ENCODE data around the gene BAIAP2L2.

Gene BAIAP2L2

DNA sequence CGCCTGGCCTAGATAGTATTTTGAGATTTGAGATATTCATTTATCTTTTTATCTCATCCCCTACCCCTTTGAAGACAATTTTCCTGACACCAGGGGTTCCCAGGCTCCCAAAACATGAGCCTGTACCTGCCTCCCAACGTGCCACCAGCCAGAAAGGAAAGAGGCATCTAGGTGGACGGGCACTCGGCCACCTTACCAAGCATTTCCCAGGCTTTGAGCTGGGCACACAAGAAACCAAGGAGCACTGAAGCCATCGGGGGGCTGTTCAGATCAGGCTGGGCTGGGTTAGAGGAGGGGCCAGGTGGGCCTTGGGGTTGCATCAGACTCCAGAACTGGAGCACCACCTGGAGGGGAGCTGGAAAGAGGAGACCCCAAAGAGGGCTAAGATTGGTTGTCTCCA lies 28.5 kb upstream of the BAIAP2L2 start:
- H3K27ac ChIP-seq, result no peak overlapping the region
- no peaks in the 10 kb centered on the region for H3K27me3 ChIP-seq
- no peaks in the 10 kb centered on the region for H3K9me3 ChIP-seq
- peaks cover 10 to 82% (median 24%) of the 10 kb centered on the region in 3 donors for H3K36me3 ChIP-seq
- intact Hi-C loops (cut with DNase I; ENCODE audit: low total_unique reads), result no loop called here
- no peaks in the 10 kb centered on the region for H3K4me1 ChIP-seq
- TF ChIP-seq, protein P1, sequence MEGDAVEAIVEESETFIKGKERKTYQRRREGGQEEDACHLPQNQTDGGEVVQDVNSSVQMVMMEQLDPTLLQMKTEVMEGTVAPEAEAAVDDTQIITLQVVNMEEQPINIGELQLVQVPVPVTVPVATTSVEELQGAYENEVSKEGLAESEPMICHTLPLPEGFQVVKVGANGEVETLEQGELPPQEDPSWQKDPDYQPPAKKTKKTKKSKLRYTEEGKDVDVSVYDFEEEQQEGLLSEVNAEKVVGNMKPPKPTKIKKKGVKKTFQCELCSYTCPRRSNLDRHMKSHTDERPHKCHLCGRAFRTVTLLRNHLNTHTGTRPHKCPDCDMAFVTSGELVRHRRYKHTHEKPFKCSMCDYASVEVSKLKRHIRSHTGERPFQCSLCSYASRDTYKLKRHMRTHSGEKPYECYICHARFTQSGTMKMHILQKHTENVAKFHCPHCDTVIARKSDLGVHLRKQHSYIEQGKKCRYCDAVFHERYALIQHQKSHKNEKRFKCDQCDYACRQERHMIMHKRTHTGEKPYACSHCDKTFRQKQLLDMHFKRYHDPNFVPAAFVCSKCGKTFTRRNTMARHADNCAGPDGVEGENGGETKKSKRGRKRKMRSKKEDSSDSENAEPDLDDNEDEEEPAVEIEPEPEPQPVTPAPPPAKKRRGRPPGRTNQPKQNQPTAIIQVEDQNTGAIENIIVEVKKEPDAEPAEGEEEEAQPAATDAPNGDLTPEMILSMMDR (IDR thresholded peaks at IDR 0.05), result no peak
- H3K4me3 ChIP-seq, result no peak overlapping the region
- DNase-seq, result peak in 1 of 2 donors; percentile 29

DNA sequence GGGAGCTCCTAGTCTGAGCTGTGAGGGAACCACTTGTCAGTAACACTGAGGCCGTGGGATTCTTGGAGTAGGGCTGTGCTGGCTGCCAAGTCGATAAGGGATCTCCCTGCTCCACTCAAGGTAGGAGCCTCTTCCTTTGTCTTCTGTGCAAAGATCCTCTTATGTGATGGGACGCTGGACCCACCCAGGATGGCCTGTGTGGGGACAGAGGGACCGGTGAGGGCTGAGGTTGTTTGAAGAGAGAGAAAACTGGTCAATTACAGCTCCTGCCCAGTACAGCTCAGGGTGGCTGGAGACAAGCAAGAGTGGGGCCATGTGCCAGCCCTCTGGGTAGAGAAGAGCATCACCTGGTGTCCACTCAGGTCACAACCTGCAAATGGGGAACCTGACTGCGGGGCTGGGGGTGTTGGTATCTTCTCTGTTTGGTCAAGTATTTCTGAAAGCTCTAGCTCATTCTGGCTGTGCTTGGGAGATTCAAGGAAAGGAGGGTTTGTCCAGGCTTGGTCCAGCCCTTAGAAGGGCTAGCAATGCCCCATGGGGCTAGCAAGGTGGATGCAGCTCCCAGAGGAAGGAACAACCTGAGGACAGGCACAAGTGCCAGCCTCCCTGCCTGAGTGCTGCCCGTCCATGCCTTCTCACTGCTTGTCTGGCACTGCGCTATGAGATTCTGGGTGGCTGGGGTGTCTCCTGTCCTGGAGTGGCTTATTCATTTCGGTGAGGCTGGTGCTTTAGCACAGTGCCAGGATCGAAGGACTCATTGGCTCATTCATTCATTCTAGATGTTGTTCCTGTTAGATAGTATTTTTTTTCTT lies 27.6 kb upstream of the BAIAP2L2 start:
- intact Hi-C loops (cut with DNase I; ENCODE audit: low total_unique reads), result no loop called here
- no peaks in the 10 kb centered on the region for H3K9me3 ChIP-seq
- no peaks in the 10 kb centered on the region for H3K27me3 ChIP-seq
- H3K36me3 ChIP-seq, result peaks cover 9 to 82% (median 23%) of the 10 kb centered on the region in 3 donors
- no peaks in the 10 kb centered on the region for H3K4me1 ChIP-seq
- TF ChIP-seq, protein P1 (IDR thresholded peaks at IDR 0.05), result no peak
- peak in 1 of 2 donors; percentile 29 for DNase-seq
- no peak overlapping the region for H3K27ac ChIP-seq
- no peak overlapping the region for H3K4me3 ChIP-seq

DNA sequence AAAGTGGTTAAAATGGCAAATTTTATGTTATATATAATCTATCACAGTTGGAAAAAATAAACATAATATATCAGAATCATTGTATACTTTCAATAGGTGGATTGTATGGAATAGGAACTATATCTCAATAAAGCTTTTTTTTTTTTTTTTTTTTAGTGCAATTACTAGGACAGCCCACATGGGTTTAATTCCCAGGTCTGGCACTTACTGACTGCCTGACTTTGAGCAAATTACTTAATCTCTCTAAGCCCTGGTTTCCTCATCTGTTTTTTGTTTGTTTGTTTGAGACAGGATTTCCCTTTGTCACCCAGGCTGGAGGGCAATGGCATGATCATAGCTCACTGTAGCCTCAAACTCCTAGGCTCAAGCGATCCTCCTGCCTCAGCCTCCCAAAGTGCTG lies 26.1 kb upstream of the BAIAP2L2 start:
- H3K27me3 ChIP-seq, result no peaks in the 10 kb centered on the region
- intact Hi-C loops (cut with DNase I; ENCODE audit: low total_unique reads), result no loop called here
- H3K9me3 ChIP-seq, result no peaks in the 10 kb centered on the region
- H3K36me3 ChIP-seq, result peaks cover 4 to 86% (median 18%) of the 10 kb centered on the region in 3 donors
- H3K4me3 ChIP-seq, result no peak overlapping the region
- H3K27ac ChIP-seq, result no peak overlapping the region
- TF ChIP-seq, protein P1 (IDR thresholded peaks at IDR 0.05), result no peak
- peaks cover 0 to 3% (median 0%) of the 10 kb centered on the region in 4 donors for H3K4me1 ChIP-seq
- DNase-seq, result no peak

DNA sequence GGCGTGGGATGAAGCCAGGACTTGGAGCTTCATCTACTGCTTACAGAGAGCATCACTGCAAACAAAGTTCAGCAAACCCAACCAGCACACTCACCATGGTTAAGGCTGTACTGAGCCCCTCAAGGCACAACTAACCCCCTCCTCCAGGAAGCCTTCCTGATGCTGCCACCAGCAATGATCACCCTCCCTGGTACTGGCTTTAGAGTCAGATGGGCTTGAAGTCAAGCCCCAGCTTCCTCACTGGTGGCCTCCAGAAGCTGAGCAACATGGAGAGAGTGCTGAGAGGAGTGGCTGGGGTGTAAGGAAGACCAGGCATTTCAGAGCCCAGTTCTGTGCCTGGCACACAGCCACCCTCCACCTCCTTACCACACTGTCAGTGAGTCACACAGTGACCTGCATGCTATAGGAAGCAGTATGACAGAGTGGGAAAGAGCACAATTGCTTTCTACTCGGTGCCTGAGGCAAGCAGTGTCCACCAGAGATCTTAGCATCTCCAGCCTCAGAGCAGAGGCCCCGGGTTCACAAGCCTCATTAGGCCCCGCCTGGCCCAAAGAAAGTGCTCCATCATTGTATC lies 24.7 kb upstream of the BAIAP2L2 start:
- no peaks in the 10 kb centered on the region for H3K27me3 ChIP-seq
- no peak overlapping the region for H3K4me3 ChIP-seq
- H3K4me1 ChIP-seq, result peaks cover 0 to 10% (median 0%) of the 10 kb centered on the region in 4 donors
- DNase-seq, result peak in 1 of 2 donors; percentile 42
- H3K27ac ChIP-seq, result no peak overlapping the region
- intact Hi-C loops (cut with DNase I; ENCODE audit: low total_unique reads), result no loop called here
- H3K9me3 ChIP-seq, result no peaks in the 10 kb centered on the region
- peaks cover 4 to 83% (median 18%) of the 10 kb centered on the region in 3 donors for H3K36me3 ChIP-seq
- TF ChIP-seq, protein P1 (IDR thresholded peaks at IDR 0.05), result no peak

DNA sequence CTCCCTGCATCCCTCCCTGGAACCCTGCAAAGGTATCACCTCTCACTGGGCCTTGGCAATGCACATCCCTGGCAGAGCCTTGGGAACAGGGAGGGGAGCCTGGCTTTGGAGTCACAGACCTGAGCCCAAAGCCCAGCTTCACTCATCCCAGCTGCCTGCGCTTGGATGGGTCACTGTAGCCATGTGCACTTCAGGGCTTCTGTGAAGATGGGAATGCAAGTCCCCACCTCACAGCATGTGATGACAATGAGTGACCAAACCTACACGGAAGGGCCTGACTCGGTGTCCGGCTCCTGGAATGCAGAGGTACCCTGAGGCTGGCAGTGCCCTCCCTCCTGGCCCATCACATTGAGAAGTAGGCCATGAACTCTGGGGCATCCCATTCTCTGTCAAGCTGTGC lies 22.8 kb upstream of the BAIAP2L2 start:
- TF ChIP-seq, protein P1 (IDR thresholded peaks at IDR 0.05), result no peak
- peaks cover 0 to 10% (median 0%) of the 10 kb centered on the region in 4 donors for H3K4me1 ChIP-seq
- H3K36me3 ChIP-seq, result peaks cover 4 to 83% (median 11%) of the 10 kb centered on the region in 3 donors
- no peaks in the 10 kb centered on the region for H3K27me3 ChIP-seq
- no peaks in the 10 kb centered on the region for H3K9me3 ChIP-seq
- peak in 1 of 2 donors; percentile 48 for DNase-seq
- H3K4me3 ChIP-seq, result no peak overlapping the region
- intact Hi-C loops (cut with DNase I; ENCODE audit: low total_unique reads), result no loop called here
- no peak overlapping the region for H3K27ac ChIP-seq

Measured in tibial artery (tissue), 4 donors.